AG08395 (cell line): Measurements from ENCODE around the gene MBNL1.
"Not testable (repeated sequence)": the region's sequence is repeated elsewhere in the genome, so short reads cannot be mapped to it uniquely, and the experiment has no call there.

Source experiments
- DNase-seq: peaks from one replicate; pipeline ENCODE4 v3.0.0; 2012; ENCODE audit warnings: mixed read lengths, low spot score

Gene MBNL1

GRCh38 chr3:152350139-152350538 is 81.4 kb downstream of the MBNL1 start:
- DNase-seq = no peak

GRCh38 chr3:152350776-152351175 is 82.0 kb downstream of the MBNL1 start:
- no peak for DNase-seq

- peak; percentile 35 for DNase-seq
Observed at GRCh38 chr3:152352554-152352953, 83.8 kb downstream of the MBNL1 start.

GRCh38 chr3:152353578-152353977 is 84.8 kb downstream of the MBNL1 start:
- no peak for DNase-seq

GRCh38 chr3:152355744-152356665 is 87.3 kb downstream of the MBNL1 start:
- DNase-seq = no peak

- DNase-seq = no peak
Observed at GRCh38 chr3:152356870-152357276, 88.1 kb downstream of the MBNL1 start.

GRCh38 chr3:152357587-152357986 is 88.9 kb downstream of the MBNL1 start:
- DNase-seq = no peak

- DNase-seq = no peak
Observed at GRCh38 chr3:152359385-152360248, 90.9 kb downstream of the MBNL1 start.

GRCh38 chr3:152360302-152360701 is 91.6 kb downstream of the MBNL1 start:
- DNase-seq = no peak

GRCh38 chr3:152360966-152361365 is 92.2 kb downstream of the MBNL1 start:
- no peak for DNase-seq

- DNase-seq = no peak
Observed at GRCh38 chr3:152362086-152362485, 93.4 kb downstream of the MBNL1 start.

GRCh38 chr3:152364237-152364636 is 95.5 kb downstream of the MBNL1 start:
- DNase-seq = no peak

- no peak for DNase-seq
Observed at GRCh38 chr3:152365126-152365525, 96.4 kb downstream of the MBNL1 start.

- DNase-seq = no peak
Observed at GRCh38 chr3:152365766-152366593, 97.3 kb downstream of the MBNL1 start.

GRCh38 chr3:152367192-152367591 is 98.5 kb downstream of the MBNL1 start:
- DNase-seq = not testable (repeated sequence)

GRCh38 chr3:152372633-152373032 is 103.9 kb downstream of the MBNL1 start:
- not testable (repeated sequence) for DNase-seq

GRCh38 chr3:152373379-152373778 is 104.7 kb downstream of the MBNL1 start:
- DNase-seq = no peak

GRCh38 chr3:152374262-152374990 is 105.7 kb downstream of the MBNL1 start:
- peak; percentile 26 for DNase-seq

- DNase-seq = no peak
Observed at GRCh38 chr3:152375546-152375945, 106.8 kb downstream of the MBNL1 start.

GRCh38 chr3:152376351-152377183 is 107.8 kb downstream of the MBNL1 start:
- DNase-seq = no peak
